Middle frontal gyrus (tissue), 1 donor: ENCODE data around the gene CCDC102A.
"Not testable (repeated sequence)": the region's sequence is repeated elsewhere in the genome, so short reads cannot be mapped to it uniquely, and the experiment has no call there.

ENCODE experiments used
- DNase-seq: peaks from one replicate; pipeline ENCODE4 v3.0.0-alpha.2; 2015; ENCODE audit warnings: low spot score; ENCODE audit errors: extremely low spot score

Gene CCDC102A

GRCh38 chr16:57565461-57565860 lies 29.1 kb upstream of the CCDC102A start:
- DNase-seq: no peak

- no peak for DNase-seq
Observed at GRCh38 chr16:57564571-57565270, 28.4 kb upstream of the CCDC102A start.

- no peak for DNase-seq
Observed at GRCh38 chr16:57563761-57564160, 27.4 kb upstream of the CCDC102A start.

- no peak for DNase-seq
Observed at GRCh38 chr16:57563487-57563750, 27.0 kb upstream of the CCDC102A start.

- no peak for DNase-seq
Observed at GRCh38 chr16:57562669-57563486, 26.5 kb upstream of the CCDC102A start.

- no peak for DNase-seq
Observed at GRCh38 chr16:57562066-57562465, 25.7 kb upstream of the CCDC102A start.

- DNase-seq: no peak
Observed at GRCh38 chr16:57559072-57559790, 22.9 kb upstream of the CCDC102A start.

GRCh38 chr16:57556941-57557541 lies 20.7 kb upstream of the CCDC102A start:
- no peak for DNase-seq

GRCh38 chr16:57555831-57556230 lies 19.5 kb upstream of the CCDC102A start:
- no peak for DNase-seq

GRCh38 chr16:57551057-57551456 lies 14.7 kb upstream of the CCDC102A start:
- DNase-seq: no peak

- no peak for DNase-seq
Observed at GRCh38 chr16:57549730-57550129, 13.4 kb upstream of the CCDC102A start.

GRCh38 chr16:57548408-57548807 lies 12.0 kb upstream of the CCDC102A start:
- DNase-seq: no peak

- not testable (repeated sequence) for DNase-seq
Observed at GRCh38 chr16:57547524-57547923, 11.2 kb upstream of the CCDC102A start.

GRCh38 chr16:57544124-57544653 lies 7.8 kb upstream of the CCDC102A start:
- DNase-seq: no peak

GRCh38 chr16:57541754-57542435 lies 5.5 kb upstream of the CCDC102A start:
- DNase-seq: no peak

GRCh38 chr16:57540906-57541753 lies 4.8 kb upstream of the CCDC102A start:
- no peak for DNase-seq

GRCh38 chr16:57540387-57540786 lies 4.0 kb upstream of the CCDC102A start:
- no peak for DNase-seq

- no peak for DNase-seq
Observed at GRCh38 chr16:57539072-57539796, 2.9 kb upstream of the CCDC102A start.

- no peak for DNase-seq
Observed at GRCh38 chr16:57538235-57538721, 1.9 kb upstream of the CCDC102A start.
